Measurements from ENCODE around the gene CFH.
"Not testable (repeated sequence)": the region's sequence is repeated elsewhere in the genome, so short reads cannot be mapped to it uniquely, and the experiment has no call there.

The CFH gene

DNA sequence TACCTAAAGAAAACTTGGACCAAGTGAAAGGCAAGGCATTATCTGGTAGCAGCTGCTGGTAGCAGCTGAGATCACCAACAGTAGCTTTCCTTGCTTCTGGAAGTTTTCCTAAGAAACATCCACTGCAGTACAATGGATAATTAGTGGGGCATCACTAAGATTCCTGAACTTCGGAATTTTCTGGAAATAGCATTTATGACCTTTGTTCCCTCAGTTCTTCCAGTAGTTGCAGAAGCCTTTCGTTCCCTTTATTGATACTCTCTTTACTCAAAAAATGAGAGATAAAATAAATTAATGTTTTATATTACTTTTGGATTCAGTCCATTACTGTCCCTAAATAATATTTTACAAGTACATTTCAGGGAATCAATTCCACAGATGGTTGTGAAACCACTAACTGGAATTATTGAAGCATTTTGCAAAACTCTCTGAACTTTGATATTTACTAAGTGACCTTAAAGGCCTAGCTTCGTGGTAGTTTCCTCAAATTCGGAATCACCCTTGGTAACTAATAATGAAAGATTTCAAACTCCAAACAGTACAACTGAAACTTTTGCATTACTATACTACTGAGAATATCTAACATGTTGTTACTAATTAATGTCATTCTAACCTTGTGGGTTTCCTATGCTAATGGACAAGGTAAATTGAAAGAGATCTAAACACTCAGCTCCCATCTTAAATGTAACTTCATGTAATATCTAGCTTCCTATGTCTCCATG, 113.3 kb downstream of the CFH start:
- not testable (repeated sequence) for DNase-seq (ENCODE audit: low read depth in 3 of 3)

DNA sequence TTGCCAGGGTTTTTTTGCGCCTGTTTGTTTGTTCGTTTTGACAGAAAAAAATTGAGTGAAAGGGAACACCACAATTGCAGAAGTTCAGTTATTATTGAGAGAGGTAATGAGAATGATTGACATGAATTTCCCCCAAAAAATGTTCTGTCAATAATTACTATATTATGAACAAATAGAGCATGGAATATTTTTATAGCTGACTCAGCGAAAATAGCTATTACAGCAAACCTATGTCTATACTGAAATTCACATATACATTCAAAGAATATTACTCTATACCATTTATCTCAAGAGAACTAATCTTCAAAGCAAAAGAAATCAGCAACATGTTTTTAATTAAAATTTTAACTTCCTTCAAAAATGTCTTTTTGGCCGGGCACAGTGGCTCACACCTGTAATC, 118.0 kb downstream of the CFH start:
- DNase-seq (ENCODE audit: low read depth in 3 of 3): not testable (repeated sequence)

DNA sequence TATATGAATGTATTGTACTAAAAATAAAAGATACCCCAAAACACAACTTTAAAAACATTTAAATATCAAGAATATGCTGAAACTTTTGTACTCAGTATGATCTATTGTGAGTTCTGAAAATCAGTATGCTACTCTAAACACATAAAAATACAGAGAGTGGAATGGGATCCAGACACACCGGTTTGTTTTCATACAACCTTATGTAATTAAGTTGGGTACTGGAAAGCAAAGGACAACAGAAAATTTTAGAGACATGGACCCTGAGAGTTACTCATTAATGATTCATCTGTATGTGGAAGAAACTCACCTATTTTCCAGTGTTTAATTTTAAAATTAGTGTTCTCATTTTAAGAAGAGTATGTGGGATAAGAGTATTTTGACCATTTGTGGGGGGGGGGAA, 121.9 kb downstream of the CFH start:
- DNase-seq (ENCODE audit: low read depth in 3 of 3): no peak

DNA sequence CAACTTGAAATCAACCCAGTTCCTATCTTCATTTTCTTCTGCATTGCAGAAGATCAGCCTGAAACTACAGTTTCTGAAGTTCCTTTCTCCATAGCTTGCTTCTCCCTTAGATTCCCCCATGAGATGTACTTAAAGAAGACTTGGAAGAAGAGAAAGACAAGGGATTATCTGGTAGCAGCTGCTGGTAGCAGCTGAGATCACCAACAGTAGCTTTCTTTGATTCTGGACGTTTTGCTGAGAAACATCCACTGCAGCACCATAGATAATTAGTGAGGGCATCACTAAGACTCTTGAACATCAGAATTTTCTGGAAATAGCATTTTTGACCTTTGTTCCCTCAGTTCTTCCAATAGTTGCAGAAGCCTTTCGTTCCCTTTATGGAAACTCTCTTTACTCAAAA, 122.3 kb downstream of the CFH start:
- no peak for DNase-seq (ENCODE audit: low read depth in 3 of 3)

DNA sequence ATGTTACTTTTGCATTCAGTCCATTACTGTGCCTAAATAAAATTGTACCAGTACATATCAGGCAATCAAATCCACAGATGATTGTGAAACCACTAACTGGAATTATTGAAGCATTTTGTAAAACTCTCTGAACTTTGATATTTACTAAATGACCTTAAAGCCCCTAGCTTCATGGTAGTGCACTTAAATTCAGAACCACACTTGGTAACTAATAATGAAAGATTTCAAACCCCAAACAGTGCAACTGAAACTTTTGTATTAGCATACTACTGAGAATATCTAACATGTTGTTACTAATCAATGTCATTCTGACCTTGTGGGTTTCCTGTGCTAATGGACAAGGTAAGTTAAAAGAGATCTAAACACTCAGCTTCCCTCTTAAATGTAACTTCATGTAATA, 122.8 kb downstream of the CFH start, which contains the start of gene CFHR3:
TSS of gene CFHR3 (plus strand) at position 238 of the 400 bp plus-strand sequence. CDS start at position 285, 47 bp downstream.
- DNase-seq (ENCODE audit: low read depth in 3 of 3): no peak

DNA sequence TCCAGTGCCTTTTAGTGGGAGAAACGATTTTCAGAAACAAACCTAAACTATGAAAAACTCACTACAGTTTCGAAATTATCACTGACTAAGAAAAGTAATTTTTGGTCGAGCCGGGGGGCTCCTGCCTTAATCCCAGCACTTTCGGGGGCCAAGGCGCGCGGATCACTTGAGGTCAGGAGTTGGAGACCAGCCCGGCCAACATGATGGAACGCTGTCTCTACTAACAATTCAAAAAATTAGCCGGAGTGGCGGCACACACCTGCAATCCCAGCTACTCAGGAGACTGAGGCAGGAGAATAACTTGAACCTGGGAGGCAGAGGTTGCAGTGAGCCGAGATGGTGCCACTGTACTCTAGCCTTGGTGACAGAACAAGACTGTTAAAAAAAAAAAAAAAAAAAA, 125.8 kb downstream of the CFH start:
- no peak for DNase-seq (ENCODE audit: low read depth in 3 of 3)

DNA sequence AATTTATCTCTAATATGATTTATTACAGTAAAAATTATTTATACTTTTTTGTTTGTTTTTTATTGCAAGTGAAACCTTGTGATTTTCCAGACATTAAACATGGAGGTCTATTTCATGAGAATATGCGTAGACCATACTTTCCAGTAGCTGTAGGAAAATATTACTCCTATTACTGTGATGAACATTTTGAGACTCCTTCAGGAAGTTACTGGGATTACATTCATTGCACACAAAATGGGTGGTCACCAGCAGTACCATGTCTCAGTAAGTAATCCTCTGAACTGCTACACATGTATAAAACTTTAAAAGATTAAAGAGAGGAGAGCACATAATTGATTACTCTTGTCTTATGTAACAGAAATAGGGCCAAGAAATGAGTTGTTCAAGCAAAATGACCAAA, 127.2 kb downstream of the CFH start:
- no peak for DNase-seq (ENCODE audit: low read depth in 3 of 3)

DNA sequence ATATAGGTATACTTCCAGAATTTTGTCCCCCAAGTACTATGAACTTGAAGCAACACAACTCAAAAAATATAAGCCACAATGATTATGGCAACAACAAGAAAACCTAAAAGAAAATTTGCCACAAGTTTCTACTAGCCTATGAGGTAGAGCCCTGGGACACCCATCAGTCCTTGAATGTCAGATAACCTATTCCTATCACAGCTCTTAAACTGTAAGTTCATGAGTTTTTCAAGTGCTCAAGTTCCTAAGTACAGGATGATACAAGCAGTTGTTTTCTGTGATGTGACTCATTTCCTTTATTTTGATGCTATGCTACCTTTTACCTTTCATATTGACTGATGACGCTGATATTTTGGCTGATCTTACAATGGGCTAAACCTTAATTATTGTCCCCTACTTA, 139.4 kb downstream of the CFH start:
- DNase-seq (ENCODE audit: low read depth in 3 of 3): not testable (repeated sequence)

DNA sequence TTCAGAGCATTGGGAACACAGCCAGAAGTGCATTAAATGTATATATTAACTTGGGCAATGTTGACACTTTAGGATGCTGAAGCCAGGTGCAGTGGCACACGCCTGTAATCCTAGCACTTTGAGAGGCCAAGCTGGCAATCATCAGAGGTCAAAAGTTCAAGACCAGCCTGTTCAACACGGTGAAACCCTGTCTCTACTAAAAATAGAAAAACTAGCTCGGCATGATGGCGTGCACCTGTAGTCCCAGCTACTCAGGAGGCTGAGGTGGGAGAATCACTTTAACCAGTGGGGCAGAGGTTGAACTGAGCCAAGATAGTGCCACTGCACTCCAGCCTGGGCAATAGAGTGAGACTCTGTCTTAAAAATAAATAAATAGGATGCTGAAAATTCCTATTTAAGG, 142.3 kb downstream of the CFH start:
- not testable (repeated sequence) for DNase-seq (ENCODE audit: low read depth in 3 of 3)
